ENCODE data around the gene CENPM. TPM values are rescaled to one million over a fixed set of nuclear protein-coding genes. Genes with fewer than 3 reads are reported as not detected.

Gene CENPM
- total and polyA plus RNA-seq, 4 donors = 0.17 to 26.3 (median 2.3) TPM

DNA sequence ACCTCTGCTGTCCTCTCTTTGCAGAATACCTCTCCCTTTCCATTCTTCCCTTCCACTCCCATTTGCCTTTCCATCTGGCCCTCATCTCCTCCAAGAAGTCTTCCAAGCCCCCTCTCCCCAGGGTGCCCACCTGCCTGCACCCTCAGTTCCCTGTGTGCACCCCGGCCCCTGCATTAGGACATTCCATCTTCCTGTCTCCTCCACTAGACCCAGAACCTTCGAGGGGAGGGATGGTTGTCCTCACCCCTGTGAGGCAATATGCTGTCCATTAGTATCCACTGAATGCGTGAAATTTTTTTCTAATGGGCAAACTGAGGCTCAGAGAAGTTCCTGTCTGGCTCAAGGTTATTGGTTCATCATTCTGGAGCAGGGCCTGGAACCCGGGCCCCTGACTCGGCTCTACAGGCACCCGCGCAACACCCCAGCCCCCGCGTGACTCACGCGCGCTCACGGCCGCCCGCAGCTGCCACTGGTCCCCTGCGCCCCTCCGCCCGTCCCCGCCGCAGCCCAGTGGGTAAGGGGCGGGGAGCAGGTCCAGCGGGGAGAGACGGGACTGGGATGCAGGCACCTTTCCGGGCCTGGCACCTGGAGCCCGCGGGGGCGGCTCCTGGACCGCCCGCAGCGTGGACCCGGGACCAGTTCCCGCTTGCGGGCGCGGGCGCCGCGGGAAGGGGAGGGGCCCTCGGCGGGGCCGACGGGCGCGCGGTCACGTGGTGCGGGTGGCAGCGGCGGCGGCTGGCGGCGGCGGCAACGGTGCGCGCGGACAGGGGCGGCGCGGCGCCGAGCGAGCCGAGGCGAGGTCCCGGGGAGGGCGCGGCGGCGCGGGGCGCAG is 29.3 kb upstream of the CENPM start (continued):
- no peak for TF ChIP-seq HNF4A (conservative IDR thresholded peaks at IDR 0.05)
- TF ChIP-seq, protein P1, sequence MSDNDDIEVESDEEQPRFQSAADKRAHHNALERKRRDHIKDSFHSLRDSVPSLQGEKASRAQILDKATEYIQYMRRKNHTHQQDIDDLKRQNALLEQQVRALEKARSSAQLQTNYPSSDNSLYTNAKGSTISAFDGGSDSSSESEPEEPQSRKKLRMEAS (IDR thresholded peaks at IDR 0.05) = no peak
- TF ChIP-seq, protein P2, sequence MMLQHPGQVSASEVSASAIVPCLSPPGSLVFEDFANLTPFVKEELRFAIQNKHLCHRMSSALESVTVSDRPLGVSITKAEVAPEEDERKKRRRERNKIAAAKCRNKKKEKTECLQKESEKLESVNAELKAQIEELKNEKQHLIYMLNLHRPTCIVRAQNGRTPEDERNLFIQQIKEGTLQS (IDR thresholded peaks at IDR 0.05) = no peak

GRCh38 chr22:41975299-41976069 is 28.5 kb upstream of the CENPM start:
- Histone ChIP-seq H3K27me3 (ENCODE audit: control insufficient read depth in 4 of 4, insufficient read depth in 4 of 4, low read length in 3 of 4) (no peaks in the 10 kb centered on the region), H3K9ac (ENCODE audit: low read depth in 1 of 2, low read length in 2 of 2) (no peak overlapping the region), H3K36me3 (ENCODE audit: control insufficient read depth in 4 of 4, insufficient read depth in 3 of 4, low read depth in 1 of 4, low read length in 3 of 4) (no peaks in the 10 kb centered on the region), H3K4me3 (ENCODE audit: low read depth in 1 of 3, low read length in 3 of 3) (no peak overlapping the region), H3K27ac (ENCODE audit: low read depth in 1 of 2, low read length in 2 of 2) (no peak overlapping the region), H3K4me1 (ENCODE audit: control insufficient read depth in 4 of 4, insufficient read depth in 4 of 4, low read length in 3 of 4) (peaks cover 5 to 6% (median 6%) of the 10 kb centered on the region in 4 donors), H3K9me3 (ENCODE audit: control insufficient read depth in 4 of 4, low read length in 3 of 4) (no peaks in the 10 kb centered on the region)
- DNase-seq (ENCODE audit: low spot score) = no peak
- 67% methylated on average over 12 of the region's 12 CpGs for WGBS
- no peak for TF ChIP-seq YY1 (IDR thresholded peaks at IDR 0.05)
- no peak for TF ChIP-seq RXRA (IDR thresholded peaks at IDR 0.05)
- no peak for TF ChIP-seq FOXA2 (IDR thresholded peaks at IDR 0.05)
- TF ChIP-seq JUND (IDR thresholded peaks at IDR 0.05) = no peak

GRCh38 chr22:41974691-41975290 is 27.8 kb upstream of the CENPM start:
- WGBS = 59% methylated on average over 10 of the region's 10 CpGs
- TF ChIP-seq, protein P3, sequence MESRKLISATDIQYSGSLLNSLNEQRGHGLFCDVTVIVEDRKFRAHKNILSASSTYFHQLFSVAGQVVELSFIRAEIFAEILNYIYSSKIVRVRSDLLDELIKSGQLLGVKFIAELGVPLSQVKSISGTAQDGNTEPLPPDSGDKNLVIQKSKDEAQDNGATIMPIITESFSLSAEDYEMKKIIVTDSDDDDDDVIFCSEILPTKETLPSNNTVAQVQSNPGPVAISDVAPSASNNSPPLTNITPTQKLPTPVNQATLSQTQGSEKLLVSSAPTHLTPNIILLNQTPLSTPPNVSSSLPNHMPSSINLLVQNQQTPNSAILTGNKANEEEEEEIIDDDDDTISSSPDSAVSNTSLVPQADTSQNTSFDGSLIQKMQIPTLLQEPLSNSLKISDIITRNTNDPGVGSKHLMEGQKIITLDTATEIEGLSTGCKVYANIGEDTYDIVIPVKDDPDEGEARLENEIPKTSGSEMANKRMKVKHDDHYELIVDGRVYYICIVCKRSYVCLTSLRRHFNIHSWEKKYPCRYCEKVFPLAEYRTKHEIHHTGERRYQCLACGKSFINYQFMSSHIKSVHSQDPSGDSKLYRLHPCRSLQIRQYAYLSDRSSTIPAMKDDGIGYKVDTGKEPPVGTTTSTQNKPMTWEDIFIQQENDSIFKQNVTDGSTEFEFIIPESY (IDR thresholded peaks at IDR 0.05) = no peak
- TF ChIP-seq NR2F2 (IDR thresholded peaks at IDR 0.05) = no peak
- no peak for TF ChIP-seq EGR1 (IDR thresholded peaks at IDR 0.05; ENCODE audit: low read depth in 2 of 2)
- no peak for TF ChIP-seq SP1 (IDR thresholded peaks at IDR 0.05)
- TF ChIP-seq, protein P1 (IDR thresholded peaks at IDR 0.05) = no peak
- no peak for TF ChIP-seq FOXA1 (IDR thresholded peaks at IDR 0.05)
- TF ChIP-seq JUND (IDR thresholded peaks at IDR 0.05) = no peak
- TF ChIP-seq, protein P4, sequence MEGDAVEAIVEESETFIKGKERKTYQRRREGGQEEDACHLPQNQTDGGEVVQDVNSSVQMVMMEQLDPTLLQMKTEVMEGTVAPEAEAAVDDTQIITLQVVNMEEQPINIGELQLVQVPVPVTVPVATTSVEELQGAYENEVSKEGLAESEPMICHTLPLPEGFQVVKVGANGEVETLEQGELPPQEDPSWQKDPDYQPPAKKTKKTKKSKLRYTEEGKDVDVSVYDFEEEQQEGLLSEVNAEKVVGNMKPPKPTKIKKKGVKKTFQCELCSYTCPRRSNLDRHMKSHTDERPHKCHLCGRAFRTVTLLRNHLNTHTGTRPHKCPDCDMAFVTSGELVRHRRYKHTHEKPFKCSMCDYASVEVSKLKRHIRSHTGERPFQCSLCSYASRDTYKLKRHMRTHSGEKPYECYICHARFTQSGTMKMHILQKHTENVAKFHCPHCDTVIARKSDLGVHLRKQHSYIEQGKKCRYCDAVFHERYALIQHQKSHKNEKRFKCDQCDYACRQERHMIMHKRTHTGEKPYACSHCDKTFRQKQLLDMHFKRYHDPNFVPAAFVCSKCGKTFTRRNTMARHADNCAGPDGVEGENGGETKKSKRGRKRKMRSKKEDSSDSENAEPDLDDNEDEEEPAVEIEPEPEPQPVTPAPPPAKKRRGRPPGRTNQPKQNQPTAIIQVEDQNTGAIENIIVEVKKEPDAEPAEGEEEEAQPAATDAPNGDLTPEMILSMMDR (IDR thresholded peaks at IDR 0.05; ENCODE audit: low read depth, low read length, missing input control) = no peak
- TF ChIP-seq, protein P5, sequence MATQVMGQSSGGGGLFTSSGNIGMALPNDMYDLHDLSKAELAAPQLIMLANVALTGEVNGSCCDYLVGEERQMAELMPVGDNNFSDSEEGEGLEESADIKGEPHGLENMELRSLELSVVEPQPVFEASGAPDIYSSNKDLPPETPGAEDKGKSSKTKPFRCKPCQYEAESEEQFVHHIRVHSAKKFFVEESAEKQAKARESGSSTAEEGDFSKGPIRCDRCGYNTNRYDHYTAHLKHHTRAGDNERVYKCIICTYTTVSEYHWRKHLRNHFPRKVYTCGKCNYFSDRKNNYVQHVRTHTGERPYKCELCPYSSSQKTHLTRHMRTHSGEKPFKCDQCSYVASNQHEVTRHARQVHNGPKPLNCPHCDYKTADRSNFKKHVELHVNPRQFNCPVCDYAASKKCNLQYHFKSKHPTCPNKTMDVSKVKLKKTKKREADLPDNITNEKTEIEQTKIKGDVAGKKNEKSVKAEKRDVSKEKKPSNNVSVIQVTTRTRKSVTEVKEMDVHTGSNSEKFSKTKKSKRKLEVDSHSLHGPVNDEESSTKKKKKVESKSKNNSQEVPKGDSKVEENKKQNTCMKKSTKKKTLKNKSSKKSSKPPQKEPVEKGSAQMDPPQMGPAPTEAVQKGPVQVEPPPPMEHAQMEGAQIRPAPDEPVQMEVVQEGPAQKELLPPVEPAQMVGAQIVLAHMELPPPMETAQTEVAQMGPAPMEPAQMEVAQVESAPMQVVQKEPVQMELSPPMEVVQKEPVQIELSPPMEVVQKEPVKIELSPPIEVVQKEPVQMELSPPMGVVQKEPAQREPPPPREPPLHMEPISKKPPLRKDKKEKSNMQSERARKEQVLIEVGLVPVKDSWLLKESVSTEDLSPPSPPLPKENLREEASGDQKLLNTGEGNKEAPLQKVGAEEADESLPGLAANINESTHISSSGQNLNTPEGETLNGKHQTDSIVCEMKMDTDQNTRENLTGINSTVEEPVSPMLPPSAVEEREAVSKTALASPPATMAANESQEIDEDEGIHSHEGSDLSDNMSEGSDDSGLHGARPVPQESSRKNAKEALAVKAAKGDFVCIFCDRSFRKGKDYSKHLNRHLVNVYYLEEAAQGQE (IDR thresholded peaks at IDR 0.05) = no peak
- no peak for TF ChIP-seq YY1 (IDR thresholded peaks at IDR 0.05)
- no peak for TF ChIP-seq RAD21 (IDR thresholded peaks at IDR 0.05)
- no peak for TF ChIP-seq GABPA (IDR thresholded peaks at IDR 0.05 in 1 of 2, conservative IDR thresholded peaks at IDR 0.05 in 1 of 2)
- TF ChIP-seq, protein P2 (IDR thresholded peaks at IDR 0.05) = no peak
- TF ChIP-seq HNF4G (IDR thresholded peaks at IDR 0.05) = no peak
- no peak for TF ChIP-seq TAF1 (conservative IDR thresholded peaks at IDR 0.05)
- TF ChIP-seq HNF4A (conservative IDR thresholded peaks at IDR 0.05) = no peak
- Histone ChIP-seq H3K4me1 (ENCODE audit: control insufficient read depth in 4 of 4, insufficient read depth in 4 of 4, low read length in 3 of 4) (peaks cover 5 to 6% (median 6%) of the 10 kb centered on the region in 4 donors), H3K27ac (ENCODE audit: low read depth in 1 of 2, low read length in 2 of 2) (no peak overlapping the region), H3K9ac (ENCODE audit: low read depth in 1 of 2, low read length in 2 of 2) (no peak overlapping the region), H3K36me3 (ENCODE audit: control insufficient read depth in 4 of 4, insufficient read depth in 3 of 4, low read depth in 1 of 4, low read length in 3 of 4) (no peaks in the 10 kb centered on the region), H3K4me3 (ENCODE audit: low read depth in 1 of 3, low read length in 3 of 3) (no peak overlapping the region), H3K9me3 (ENCODE audit: control insufficient read depth in 4 of 4, low read length in 3 of 4) (no peaks in the 10 kb centered on the region), H3K27me3 (ENCODE audit: control insufficient read depth in 4 of 4, insufficient read depth in 4 of 4, low read length in 3 of 4) (no peaks in the 10 kb centered on the region)
- no peak for DNase-seq (ENCODE audit: low spot score)
